GM19035 (cell line): ENCODE results near the gene MAPK8IP2.

Source experiments
- ATAC-seq: cut with Tn5 transposase; IDR thresholded peaks from one replicate; pipeline ENCODE4 v1.9.1; 2021; ENCODE audit not compliant: unreplicated experiment

The MAPK8IP2 gene

GRCh38 chr22:50575426-50575941 is 25.1 kb upstream of the MAPK8IP2 start:
- ATAC-seq = no peak

GRCh38 chr22:50576070-50576469 is 24.5 kb upstream of the MAPK8IP2 start:
- ATAC-seq = no peak

GRCh38 chr22:50576806-50577696 is 23.5 kb upstream of the MAPK8IP2 start:
- ATAC-seq = no peak

- no peak for ATAC-seq
Measured at GRCh38 chr22:50577697-50577986, 23.0 kb upstream of the MAPK8IP2 start.

GRCh38 chr22:50577987-50578775 is 22.4 kb upstream of the MAPK8IP2 start, which contains the start of gene CPT1B:
TSS of gene CPT1B (minus strand) at chr22:50578427. CDS start at chr22:50577915, 512 bp downstream.
- ATAC-seq = no peak

- ATAC-seq = no peak
Measured at GRCh38 chr22:50578776-50579310, 21.8 kb upstream of the MAPK8IP2 start.

GRCh38 chr22:50579752-50580151 is 20.8 kb upstream of the MAPK8IP2 start:
- no peak for ATAC-seq

GRCh38 chr22:50581031-50581949 is 19.3 kb upstream of the MAPK8IP2 start:
- no peak for ATAC-seq

- ATAC-seq = no peak
Measured at GRCh38 chr22:50581950-50582492, 18.6 kb upstream of the MAPK8IP2 start.

GRCh38 chr22:50582493-50583293 is 17.9 kb upstream of the MAPK8IP2 start, which contains the start of gene CHKB:
TSS of gene CHKB (minus strand) at chr22:50582849. CDS start at chr22:50582781, 68 bp downstream.
- ATAC-seq = peak; percentile 90

- ATAC-seq = peak; percentile 23
Measured at GRCh38 chr22:50583294-50583861, 17.2 kb upstream of the MAPK8IP2 start.

- ATAC-seq = no peak
Measured at GRCh38 chr22:50584106-50585096, 16.2 kb upstream of the MAPK8IP2 start.

- ATAC-seq = no peak
Measured at GRCh38 chr22:50585238-50585637, 15.4 kb upstream of the MAPK8IP2 start.

- no peak for ATAC-seq
Measured at GRCh38 chr22:50585781-50586180, 14.8 kb upstream of the MAPK8IP2 start.

- ATAC-seq = no peak
Measured at GRCh38 chr22:50586416-50586815, 14.2 kb upstream of the MAPK8IP2 start.

- ATAC-seq = no peak
Measured at GRCh38 chr22:50587407-50587806, 13.2 kb upstream of the MAPK8IP2 start.

- no peak for ATAC-seq
Measured at GRCh38 chr22:50595189-50595588, 5.4 kb upstream of the MAPK8IP2 start.

GRCh38 chr22:50597097-50597496 is 3.5 kb upstream of the MAPK8IP2 start:
- no peak for ATAC-seq
